GM23338 (cell line): ENCODE measurements around the gene TREM1.

Experiments used
- EZH2 ChIP-seq: fragments of 200-600 bp; sonication (generic); IDR thresholded peaks from one replicate; pipeline ENCODE4 v1.8.0; 2017; ENCODE audit warnings: antibody characterized with exemption, mild to moderate bottlenecking, low read depth; ENCODE audit not compliant: unreplicated experiment
- POLR2AphosphoS5 ChIP-seq: IDR thresholded peaks from 2 replicates; pipeline ENCODE4 v1.6.1; 2016; ENCODE audit warnings: antibody characterized with exemption, low read depth
- TF ChIP-seq, protein P1 (sequence below), 2 experiments: fragments of 200-600 bp in 1 of 2; sonication (generic) in 1 of 2; conservative IDR thresholded peaks; 2 replicates each; pipeline versions ENCODE4 v1.5.1 to v1.6.1; 2016 to 2017; ENCODE audit warnings: antibody characterized with exemption in 2 of 2, low read depth in 2 of 2, mild to moderate bottlenecking in 2 of 2, moderate library complexity in 1 of 2
- TF ChIP-seq, protein P2 (sequence below): fragments of 250-450 bp; sonication (Bioruptor Pico); IDR thresholded peaks from 2 replicates; pipeline ENCODE4 v1.5.0; 2020; ENCODE audit warnings: mild to moderate bottlenecking, moderate library complexity
- TF ChIP-seq, protein P3 (sequence below): IDR thresholded peaks from 2 replicates; pipeline ENCODE4 v1.6.1; 2016; ENCODE audit warnings: antibody characterized with exemption

DNA sequence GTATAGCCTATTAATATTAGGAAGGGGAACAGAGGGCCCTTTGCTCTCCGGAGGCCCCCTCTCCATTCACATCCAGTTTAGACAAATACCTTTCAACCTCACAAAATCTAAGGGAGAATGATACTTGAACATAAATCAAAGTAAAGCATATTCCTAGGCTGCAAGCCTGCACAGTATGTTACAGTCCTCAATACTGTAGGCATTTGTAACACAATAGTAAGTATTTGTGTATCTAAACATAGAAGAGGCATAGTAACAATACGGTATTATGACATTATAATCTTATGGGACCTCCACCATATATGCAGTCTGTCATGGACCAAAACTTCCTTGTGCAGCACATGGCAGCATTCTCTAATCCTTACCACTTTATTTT is 2.3 kb upstream of the TREM1 start:
- TF ChIP-seq, protein P1, sequence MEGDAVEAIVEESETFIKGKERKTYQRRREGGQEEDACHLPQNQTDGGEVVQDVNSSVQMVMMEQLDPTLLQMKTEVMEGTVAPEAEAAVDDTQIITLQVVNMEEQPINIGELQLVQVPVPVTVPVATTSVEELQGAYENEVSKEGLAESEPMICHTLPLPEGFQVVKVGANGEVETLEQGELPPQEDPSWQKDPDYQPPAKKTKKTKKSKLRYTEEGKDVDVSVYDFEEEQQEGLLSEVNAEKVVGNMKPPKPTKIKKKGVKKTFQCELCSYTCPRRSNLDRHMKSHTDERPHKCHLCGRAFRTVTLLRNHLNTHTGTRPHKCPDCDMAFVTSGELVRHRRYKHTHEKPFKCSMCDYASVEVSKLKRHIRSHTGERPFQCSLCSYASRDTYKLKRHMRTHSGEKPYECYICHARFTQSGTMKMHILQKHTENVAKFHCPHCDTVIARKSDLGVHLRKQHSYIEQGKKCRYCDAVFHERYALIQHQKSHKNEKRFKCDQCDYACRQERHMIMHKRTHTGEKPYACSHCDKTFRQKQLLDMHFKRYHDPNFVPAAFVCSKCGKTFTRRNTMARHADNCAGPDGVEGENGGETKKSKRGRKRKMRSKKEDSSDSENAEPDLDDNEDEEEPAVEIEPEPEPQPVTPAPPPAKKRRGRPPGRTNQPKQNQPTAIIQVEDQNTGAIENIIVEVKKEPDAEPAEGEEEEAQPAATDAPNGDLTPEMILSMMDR (conservative IDR thresholded peaks at IDR 0.05; ENCODE audit: low read depth in 2 of 2), result no peak
- TF ChIP-seq POLR2AphosphoS5 (no peak), EZH2 (no peak)
- TF ChIP-seq, protein P2, sequence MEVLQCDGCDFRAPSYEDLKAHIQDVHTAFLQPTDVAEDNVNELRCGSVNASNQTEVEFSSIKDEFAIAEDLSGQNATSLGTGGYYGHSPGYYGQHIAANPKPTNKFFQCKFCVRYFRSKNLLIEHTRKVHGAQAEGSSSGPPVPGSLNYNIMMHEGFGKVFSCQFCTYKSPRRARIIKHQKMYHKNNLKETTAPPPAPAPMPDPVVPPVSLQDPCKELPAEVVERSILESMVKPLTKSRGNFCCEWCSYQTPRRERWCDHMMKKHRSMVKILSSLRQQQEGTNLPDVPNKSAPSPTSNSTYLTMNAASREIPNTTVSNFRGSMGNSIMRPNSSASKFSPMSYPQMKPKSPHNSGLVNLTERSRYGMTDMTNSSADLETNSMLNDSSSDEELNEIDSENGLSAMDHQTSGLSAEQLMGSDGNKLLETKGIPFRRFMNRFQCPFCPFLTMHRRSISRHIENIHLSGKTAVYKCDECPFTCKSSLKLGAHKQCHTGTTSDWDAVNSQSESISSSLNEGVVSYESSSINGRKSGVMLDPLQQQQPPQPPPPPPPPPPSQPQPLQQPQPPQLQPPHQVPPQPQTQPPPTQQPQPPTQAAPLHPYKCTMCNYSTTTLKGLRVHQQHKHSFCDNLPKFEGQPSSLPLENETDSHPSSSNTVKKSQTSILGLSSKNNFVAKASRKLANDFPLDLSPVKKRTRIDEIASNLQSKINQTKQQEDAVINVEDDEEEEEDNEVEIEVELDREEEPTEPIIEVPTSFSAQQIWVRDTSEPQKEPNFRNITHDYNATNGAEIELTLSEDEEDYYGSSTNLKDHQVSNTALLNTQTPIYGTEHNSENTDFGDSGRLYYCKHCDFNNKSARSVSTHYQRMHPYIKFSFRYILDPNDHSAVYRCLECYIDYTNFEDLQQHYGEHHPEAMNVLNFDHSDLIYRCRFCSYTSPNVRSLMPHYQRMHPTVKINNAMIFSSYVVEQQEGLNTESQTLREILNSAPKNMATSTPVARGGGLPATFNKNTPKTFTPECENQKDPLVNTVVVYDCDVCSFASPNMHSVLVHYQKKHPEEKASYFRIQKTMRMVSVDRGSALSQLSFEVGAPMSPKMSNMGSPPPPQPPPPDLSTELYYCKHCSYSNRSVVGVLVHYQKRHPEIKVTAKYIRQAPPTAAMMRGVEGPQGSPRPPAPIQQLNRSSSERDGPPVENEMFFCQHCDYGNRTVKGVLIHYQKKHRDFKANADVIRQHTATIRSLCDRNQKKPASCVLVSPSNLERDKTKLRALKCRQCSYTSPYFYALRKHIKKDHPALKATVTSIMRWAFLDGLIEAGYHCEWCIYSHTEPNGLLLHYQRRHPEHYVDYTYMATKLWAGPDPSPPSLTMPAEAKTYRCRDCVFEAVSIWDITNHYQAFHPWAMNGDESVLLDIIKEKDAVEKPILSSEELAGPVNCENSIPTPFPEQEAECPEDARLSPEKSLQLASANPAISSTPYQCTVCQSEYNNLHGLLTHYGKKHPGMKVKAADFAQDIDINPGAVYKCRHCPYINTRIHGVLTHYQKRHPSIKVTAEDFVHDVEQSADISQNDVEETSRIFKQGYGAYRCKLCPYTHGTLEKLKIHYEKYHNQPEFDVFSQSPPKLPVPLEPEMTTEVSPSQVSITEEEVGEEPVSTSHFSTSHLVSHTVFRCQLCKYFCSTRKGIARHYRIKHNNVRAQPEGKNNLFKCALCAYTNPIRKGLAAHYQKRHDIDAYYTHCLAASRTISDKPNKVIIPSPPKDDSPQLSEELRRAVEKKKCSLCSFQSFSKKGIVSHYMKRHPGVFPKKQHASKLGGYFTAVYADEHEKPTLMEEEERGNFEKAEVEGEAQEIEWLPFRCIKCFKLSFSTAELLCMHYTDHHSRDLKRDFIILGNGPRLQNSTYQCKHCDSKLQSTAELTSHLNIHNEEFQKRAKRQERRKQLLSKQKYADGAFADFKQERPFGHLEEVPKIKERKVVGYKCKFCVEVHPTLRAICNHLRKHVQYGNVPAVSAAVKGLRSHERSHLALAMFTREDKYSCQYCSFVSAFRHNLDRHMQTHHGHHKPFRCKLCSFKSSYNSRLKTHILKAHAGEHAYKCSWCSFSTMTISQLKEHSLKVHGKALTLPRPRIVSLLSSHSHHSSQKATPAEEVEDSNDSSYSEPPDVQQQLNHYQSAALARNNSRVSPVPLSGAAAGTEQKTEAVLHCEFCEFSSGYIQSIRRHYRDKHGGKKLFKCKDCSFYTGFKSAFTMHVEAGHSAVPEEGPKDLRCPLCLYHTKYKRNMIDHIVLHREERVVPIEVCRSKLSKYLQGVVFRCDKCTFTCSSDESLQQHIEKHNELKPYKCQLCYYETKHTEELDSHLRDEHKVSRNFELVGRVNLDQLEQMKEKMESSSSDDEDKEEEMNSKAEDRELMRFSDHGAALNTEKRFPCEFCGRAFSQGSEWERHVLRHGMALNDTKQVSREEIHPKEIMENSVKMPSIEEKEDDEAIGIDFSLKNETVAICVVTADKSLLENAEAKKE, result no peak
- TF ChIP-seq, protein P3, sequence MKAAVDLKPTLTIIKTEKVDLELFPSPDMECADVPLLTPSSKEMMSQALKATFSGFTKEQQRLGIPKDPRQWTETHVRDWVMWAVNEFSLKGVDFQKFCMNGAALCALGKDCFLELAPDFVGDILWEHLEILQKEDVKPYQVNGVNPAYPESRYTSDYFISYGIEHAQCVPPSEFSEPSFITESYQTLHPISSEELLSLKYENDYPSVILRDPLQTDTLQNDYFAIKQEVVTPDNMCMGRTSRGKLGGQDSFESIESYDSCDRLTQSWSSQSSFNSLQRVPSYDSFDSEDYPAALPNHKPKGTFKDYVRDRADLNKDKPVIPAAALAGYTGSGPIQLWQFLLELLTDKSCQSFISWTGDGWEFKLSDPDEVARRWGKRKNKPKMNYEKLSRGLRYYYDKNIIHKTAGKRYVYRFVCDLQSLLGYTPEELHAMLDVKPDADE, result no peak
